Measurements from ENCODE around the gene PDXDC1. TPM values are rescaled to one million over a fixed set of nuclear protein-coding genes. Genes with fewer than 3 reads are reported as not detected.

Gene PDXDC1
- total RNA-seq, 1 experiment from 2014 or later = 94.3 TPM

DNA sequence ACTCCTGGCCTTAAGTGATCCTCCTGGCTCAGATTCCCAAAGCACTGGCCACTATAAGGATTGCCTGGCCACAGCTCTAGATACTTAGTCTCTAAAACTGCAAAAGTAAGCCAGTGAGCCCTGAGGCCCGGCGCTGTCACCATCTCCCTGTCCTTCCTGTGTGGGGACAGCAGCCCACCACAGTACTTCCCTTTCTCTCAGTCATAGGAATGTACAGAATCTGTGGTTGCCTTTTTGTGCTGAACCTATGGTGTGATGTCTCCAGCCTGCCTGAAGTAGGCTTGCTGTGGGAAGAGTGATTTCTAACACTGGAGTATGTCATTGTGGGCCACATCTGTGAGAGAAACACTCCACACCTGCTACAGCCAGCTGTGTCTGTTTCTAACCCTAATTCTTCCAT, 56.4 kb downstream of the PDXDC1 start:
- Histone ChIP-seq H3K4me1 (ENCODE audit: control insufficient read depth in 1 of 2, insufficient read depth in 2 of 2, low read length in 2 of 2) (no peaks in the 10 kb centered on the region), H3K9me3 (ENCODE audit: control insufficient read depth in 1 of 2, insufficient read depth in 1 of 2, low read depth in 1 of 2, low read length in 2 of 2) (no peaks in the 10 kb centered on the region), H3K79me2 (ENCODE audit: insufficient read depth, low read length) (peaks cover 16% of the 10 kb centered on the region; the same call in 1 of the 2 replicates), H3K9me2 (ENCODE audit: insufficient read depth) (no peaks in the 10 kb centered on the region), H3K4me3 (replicated peaks in 1 of 2; ENCODE audit: low read depth in 1 of 2, low read length in 2 of 2) (no peak overlapping the region), H3K4me2 (ENCODE audit: low read length) (no peak overlapping the region), H4K20me1 (ENCODE audit: insufficient read depth) (no peaks in the 10 kb centered on the region), H3K9ac (ENCODE audit: low read length) (no peak overlapping the region), H3K27me3 (ENCODE audit: insufficient read depth, low read length) (no peaks in the 10 kb centered on the region), H2AFZ (ENCODE audit: low read depth, low read length, poor library complexity, severe bottlenecking) (no peak overlapping the region), H3K27ac (ENCODE audit: low read depth, low read length) (no peak overlapping the region), H3K36me3 (ENCODE audit: control insufficient read depth in 1 of 2, insufficient read depth in 2 of 2, low read length in 2 of 2) (peaks cover 17 to 28% of the 10 kb centered on the region in 2 experiments; a peak in 3 of 4 replicates)
- TF ChIP-seq FOSL1 (IDR thresholded peaks at IDR 0.05; ENCODE audit: low read depth) (no peak), POLR2A (IDR thresholded peaks at IDR 0.05; ENCODE audit: borderline replicate concordance, extremely low read depth, insufficient read depth, insufficient read length) (no peak), EZH2phosphoT487 (IDR thresholded peaks at IDR 0.05; ENCODE audit: borderline replicate concordance) (no peak), YY1 (IDR thresholded peaks at IDR 0.05; ENCODE audit: extremely low read depth, insufficient replicate concordance, low read depth, low read length) (no peak), EGR1 (IDR thresholded peaks at IDR 0.05; ENCODE audit: low read depth) (no peak), SIN3A (IDR thresholded peaks at IDR 0.05; ENCODE audit: low read depth) (no peak), TCF7L2 (IDR thresholded peaks at IDR 0.05; ENCODE audit: borderline replicate concordance, extremely low read depth, insufficient read depth, insufficient read length) (no peak), SRF (IDR thresholded peaks at IDR 0.05; ENCODE audit: low read depth) (no peak), ZNF274 (IDR thresholded peaks at IDR 0.05; ENCODE audit: low read depth, low read length) (no peak), RAD21 (IDR thresholded peaks at IDR 0.05; ENCODE audit: low read depth) (no peak)
- TF ChIP-seq, protein P1, sequence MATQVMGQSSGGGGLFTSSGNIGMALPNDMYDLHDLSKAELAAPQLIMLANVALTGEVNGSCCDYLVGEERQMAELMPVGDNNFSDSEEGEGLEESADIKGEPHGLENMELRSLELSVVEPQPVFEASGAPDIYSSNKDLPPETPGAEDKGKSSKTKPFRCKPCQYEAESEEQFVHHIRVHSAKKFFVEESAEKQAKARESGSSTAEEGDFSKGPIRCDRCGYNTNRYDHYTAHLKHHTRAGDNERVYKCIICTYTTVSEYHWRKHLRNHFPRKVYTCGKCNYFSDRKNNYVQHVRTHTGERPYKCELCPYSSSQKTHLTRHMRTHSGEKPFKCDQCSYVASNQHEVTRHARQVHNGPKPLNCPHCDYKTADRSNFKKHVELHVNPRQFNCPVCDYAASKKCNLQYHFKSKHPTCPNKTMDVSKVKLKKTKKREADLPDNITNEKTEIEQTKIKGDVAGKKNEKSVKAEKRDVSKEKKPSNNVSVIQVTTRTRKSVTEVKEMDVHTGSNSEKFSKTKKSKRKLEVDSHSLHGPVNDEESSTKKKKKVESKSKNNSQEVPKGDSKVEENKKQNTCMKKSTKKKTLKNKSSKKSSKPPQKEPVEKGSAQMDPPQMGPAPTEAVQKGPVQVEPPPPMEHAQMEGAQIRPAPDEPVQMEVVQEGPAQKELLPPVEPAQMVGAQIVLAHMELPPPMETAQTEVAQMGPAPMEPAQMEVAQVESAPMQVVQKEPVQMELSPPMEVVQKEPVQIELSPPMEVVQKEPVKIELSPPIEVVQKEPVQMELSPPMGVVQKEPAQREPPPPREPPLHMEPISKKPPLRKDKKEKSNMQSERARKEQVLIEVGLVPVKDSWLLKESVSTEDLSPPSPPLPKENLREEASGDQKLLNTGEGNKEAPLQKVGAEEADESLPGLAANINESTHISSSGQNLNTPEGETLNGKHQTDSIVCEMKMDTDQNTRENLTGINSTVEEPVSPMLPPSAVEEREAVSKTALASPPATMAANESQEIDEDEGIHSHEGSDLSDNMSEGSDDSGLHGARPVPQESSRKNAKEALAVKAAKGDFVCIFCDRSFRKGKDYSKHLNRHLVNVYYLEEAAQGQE (IDR thresholded peaks at IDR 0.05; ENCODE audit: low read depth) = no peak
- TF ChIP-seq, protein P2, sequence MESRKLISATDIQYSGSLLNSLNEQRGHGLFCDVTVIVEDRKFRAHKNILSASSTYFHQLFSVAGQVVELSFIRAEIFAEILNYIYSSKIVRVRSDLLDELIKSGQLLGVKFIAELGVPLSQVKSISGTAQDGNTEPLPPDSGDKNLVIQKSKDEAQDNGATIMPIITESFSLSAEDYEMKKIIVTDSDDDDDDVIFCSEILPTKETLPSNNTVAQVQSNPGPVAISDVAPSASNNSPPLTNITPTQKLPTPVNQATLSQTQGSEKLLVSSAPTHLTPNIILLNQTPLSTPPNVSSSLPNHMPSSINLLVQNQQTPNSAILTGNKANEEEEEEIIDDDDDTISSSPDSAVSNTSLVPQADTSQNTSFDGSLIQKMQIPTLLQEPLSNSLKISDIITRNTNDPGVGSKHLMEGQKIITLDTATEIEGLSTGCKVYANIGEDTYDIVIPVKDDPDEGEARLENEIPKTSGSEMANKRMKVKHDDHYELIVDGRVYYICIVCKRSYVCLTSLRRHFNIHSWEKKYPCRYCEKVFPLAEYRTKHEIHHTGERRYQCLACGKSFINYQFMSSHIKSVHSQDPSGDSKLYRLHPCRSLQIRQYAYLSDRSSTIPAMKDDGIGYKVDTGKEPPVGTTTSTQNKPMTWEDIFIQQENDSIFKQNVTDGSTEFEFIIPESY (IDR thresholded peaks at IDR 0.05; ENCODE audit: extremely low read depth, insufficient replicate concordance, low read length) = no peak
- TF ChIP-seq, protein P3, sequence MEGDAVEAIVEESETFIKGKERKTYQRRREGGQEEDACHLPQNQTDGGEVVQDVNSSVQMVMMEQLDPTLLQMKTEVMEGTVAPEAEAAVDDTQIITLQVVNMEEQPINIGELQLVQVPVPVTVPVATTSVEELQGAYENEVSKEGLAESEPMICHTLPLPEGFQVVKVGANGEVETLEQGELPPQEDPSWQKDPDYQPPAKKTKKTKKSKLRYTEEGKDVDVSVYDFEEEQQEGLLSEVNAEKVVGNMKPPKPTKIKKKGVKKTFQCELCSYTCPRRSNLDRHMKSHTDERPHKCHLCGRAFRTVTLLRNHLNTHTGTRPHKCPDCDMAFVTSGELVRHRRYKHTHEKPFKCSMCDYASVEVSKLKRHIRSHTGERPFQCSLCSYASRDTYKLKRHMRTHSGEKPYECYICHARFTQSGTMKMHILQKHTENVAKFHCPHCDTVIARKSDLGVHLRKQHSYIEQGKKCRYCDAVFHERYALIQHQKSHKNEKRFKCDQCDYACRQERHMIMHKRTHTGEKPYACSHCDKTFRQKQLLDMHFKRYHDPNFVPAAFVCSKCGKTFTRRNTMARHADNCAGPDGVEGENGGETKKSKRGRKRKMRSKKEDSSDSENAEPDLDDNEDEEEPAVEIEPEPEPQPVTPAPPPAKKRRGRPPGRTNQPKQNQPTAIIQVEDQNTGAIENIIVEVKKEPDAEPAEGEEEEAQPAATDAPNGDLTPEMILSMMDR (IDR thresholded peaks at IDR 0.05 in 2 of 3, conservative IDR thresholded peaks at IDR 0.05 in 1 of 3; ENCODE audit: borderline replicate concordance in 1 of 3, insufficient read depth in 1 of 3, low read depth in 2 of 3, low read length in 2 of 3) = no peak
- BruUV-seq (replicated peaks) = no TSS peak
- CTCF ChIA-PET = no interaction called here
- RAD21 ChIA-PET (ENCODE audit: low non-redundant PET in 1 of 2, low total read pairs in 2 of 2, uncharacterized antibody in 2 of 2, unreplicated experiment in 2 of 2) = no interaction called here
- no peak for ATAC-seq
- intact Hi-C loops (cut with micrococcal nuclease) = no loop called here
- POLR2A ChIA-PET = no interaction called here
- DNase-seq (ENCODE audit: low read depth, low spot score) = no peak
